Measurements from ENCODE around the gene TMED9. TPM values are rescaled to one million over a fixed set of nuclear protein-coding genes. Genes with fewer than 3 reads are reported as not detected.

Gene TMED9
- total RNA-seq, 2 donors from 2014 or later: 82.2 to 155 TPM

DNA sequence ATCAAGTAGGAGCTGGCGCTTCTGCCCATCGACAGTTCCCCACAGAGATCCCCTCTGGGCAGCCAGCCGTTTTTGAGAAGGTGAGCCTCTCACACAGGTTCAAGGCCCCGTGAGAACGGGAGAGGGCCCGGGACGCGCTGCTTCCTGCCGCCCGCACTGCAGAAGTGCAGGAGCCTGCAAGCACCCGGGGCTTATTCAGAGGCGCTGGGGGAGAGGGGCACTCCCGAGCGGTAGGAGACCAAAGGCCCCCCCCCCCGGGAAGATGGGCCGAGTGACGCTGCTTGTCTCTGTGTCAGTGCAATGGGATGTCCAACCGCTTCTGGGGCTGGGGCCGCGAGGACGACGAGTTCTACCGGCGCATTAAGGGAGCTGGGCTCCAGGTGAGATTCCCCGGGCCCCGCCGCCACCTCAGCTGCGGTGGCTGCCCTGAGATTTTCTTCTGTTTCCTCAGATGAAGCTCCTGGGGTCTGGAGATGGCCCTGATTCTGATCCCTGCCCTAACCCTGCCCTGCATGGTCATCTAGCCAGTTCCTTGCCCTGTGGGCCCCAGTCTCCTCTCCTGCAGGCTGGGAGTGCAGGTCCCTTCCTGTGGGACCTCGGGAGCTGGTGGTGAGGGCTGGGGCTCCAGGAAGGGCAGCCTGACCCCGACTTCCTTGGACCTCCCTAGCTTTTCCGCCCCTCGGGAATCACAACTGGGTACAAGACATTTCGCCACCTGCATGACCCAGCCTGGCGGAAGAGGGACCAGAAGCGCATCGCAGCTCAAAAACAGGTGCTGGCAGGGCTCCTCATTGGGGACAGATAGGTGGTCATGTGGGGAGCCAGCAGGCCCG, 16.5 kb downstream of the TMED9 start:
- ATAC-seq (no peak), DNase-seq (no peak)
- H3K9me3 ChIP-seq: no peaks in the 10 kb centered on the region
- no peak overlapping the region for H3K4me3 ChIP-seq
- WGBS, 2 donors: 85 to 94% methylated on average over 29 to 32 of the region's 37 CpGs
- no peaks in the 10 kb centered on the region for H3K36me3 ChIP-seq (replicated peaks in 1 of 2; ENCODE audit: insufficient read depth in 1 of 2, low read depth in 2 of 2)
- H3K4me1 ChIP-seq: peaks cover 7% of the 10 kb centered on the region
- no peaks in the 10 kb centered on the region for H3K27me3 ChIP-seq
- H3K27ac ChIP-seq: no peak overlapping the region
- no peak for TF ChIP-seq POLR2A (IDR thresholded peaks at IDR 0.05)
- TF ChIP-seq CTCF (IDR thresholded peaks at IDR 0.05): no peak
- intact Hi-C loops (cut with DNase I): no loop called here

- intact Hi-C loops (cut with DNase I): no loop called here
- ATAC-seq (no peak), DNase-seq (no peak)
- TF ChIP-seq CTCF (IDR thresholded peaks at IDR 0.05): no peak
- TF ChIP-seq POLR2A (IDR thresholded peaks at IDR 0.05): no peak
- no peaks in the 10 kb centered on the region for H3K27me3 ChIP-seq
- H3K4me1 ChIP-seq: peaks cover 7% of the 10 kb centered on the region
- H3K9me3 ChIP-seq: no peaks in the 10 kb centered on the region
- no peak overlapping the region for H3K4me3 ChIP-seq
- H3K36me3 ChIP-seq (replicated peaks in 1 of 2; ENCODE audit: insufficient read depth in 1 of 2, low read depth in 2 of 2): no peaks in the 10 kb centered on the region
- no peak overlapping the region for H3K27ac ChIP-seq
- 75 to 91% methylated on average over 6 to 21 of the region's 21 CpGs for WGBS, 2 donors
These were observed 17.4 kb downstream of the TMED9 start for GRCh38 chr5:177609076-177610059.

DNA sequence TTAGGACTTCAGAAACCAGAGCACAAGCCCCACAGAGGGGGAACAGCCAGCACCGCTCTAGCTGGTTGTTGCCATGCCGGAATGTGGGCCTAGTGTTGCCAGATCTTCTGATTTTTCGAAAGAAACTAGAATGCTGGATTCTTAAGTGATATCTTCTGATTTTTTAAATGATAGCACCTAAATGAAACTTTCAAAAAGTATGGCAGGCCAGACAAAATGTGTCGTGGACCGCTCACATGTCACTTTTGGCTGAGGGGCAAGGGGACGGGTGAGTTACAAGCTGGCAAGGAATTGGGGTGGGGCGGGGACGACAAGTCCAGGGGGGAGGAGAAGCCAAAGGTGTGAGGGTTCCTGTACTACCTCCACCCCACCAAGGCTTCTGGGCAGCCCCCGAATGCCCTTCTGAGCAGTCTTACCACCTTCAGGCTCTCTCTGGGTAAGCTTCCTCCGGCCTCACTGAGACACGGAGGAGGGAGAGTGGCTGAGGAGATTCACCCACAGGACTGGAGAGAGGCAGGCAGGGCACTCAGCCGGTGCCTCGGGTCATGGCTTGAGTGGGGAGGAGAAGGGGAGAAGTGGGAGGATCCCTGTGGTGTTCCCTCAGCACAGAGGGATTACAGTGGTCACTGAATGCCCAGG, 18.2 kb downstream of the TMED9 start:
- intact Hi-C loops (cut with DNase I): no loop called here
- H3K4me1 ChIP-seq: peaks cover 7% of the 10 kb centered on the region
- no peak for TF ChIP-seq CTCF (IDR thresholded peaks at IDR 0.05)
- TF ChIP-seq POLR2A (IDR thresholded peaks at IDR 0.05): no peak
- H3K9me3 ChIP-seq: no peaks in the 10 kb centered on the region
- no peaks in the 10 kb centered on the region for H3K27me3 ChIP-seq
- no peak overlapping the region for H3K4me3 ChIP-seq
- ATAC-seq (no peak), DNase-seq (no peak)
- H3K36me3 ChIP-seq (replicated peaks in 1 of 2; ENCODE audit: insufficient read depth in 1 of 2, low read depth in 2 of 2): no peaks in the 10 kb centered on the region
- 76 to 86% methylated on average over 9 to 12 of the region's 13 CpGs for WGBS, 2 donors
- H3K27ac ChIP-seq: no peak overlapping the region

- DNase-seq (no peak), ATAC-seq (no peak)
- Histone ChIP-seq H3K4me1 (peaks cover 7% of the 10 kb centered on the region), H3K36me3 (replicated peaks in 1 of 2; ENCODE audit: insufficient read depth in 1 of 2, low read depth in 2 of 2) (no peaks in the 10 kb centered on the region), H3K4me3 (no peak overlapping the region), H3K9me3 (no peaks in the 10 kb centered on the region), H3K27me3 (no peaks in the 10 kb centered on the region), H3K27ac (no peak overlapping the region)
- intact Hi-C loops (cut with DNase I): no loop called here
- WGBS, 2 donors: 66% methylated on average over 4 of the region's 4 CpGs
- TF ChIP-seq CTCF (IDR thresholded peaks at IDR 0.05) (no peak), POLR2A (IDR thresholded peaks at IDR 0.05) (no peak)
These were observed 18.9 kb downstream of the TMED9 start for GRCh38 chr5:177610770-177611445.
